Measurements from ENCODE around the gene GSN. TPM values are rescaled to one million over a fixed set of nuclear protein-coding genes. Genes with fewer than 3 reads are reported as not detected.

GSN gene
- total and polyA plus RNA-seq, 2 of the 13 experiments (the other 11 are each of a cell fraction or from before 2014, with no cell fraction given): 294 to 307 TPM

GRCh38 chr9:121280715-121281613 is 13.0 kb downstream of the GSN start (continued):
- no peak for TF ChIP-seq ZSCAN20 (CRISPR knock-in tag; IDR thresholded peaks at IDR 0.05; ENCODE audit: borderline replicate concordance)
- no peak; the same call in 1 of the 2 replicates for TF ChIP-seq ZNF3 (CRISPR knock-in tag; IDR thresholded peaks at IDR 0.05)
- TF ChIP-seq ZNF484 (CRISPR knock-in tag; IDR thresholded peaks at IDR 0.05; ENCODE audit: borderline replicate concordance, low read depth): no peak
- peak; percentile 70 for TF ChIP-seq PAXIP1 (CRISPR knock-in tag; conservative IDR thresholded peaks at IDR 0.05)
- peak; percentile 33; the same call in 1 of the 2 replicates for TF ChIP-seq MIER2 (CRISPR knock-in tag; IDR thresholded peaks at IDR 0.05)
- 0 out of 2 replicates have a peak, but pooled peaks have one; percentile 13 for TF ChIP-seq HIC2 (CRISPR knock-in tag; IDR thresholded peaks at IDR 0.05; ENCODE audit: low read depth)
- peak; percentile 40 for TF ChIP-seq ZNF629 (CRISPR knock-in tag; conservative IDR thresholded peaks at IDR 0.05)
- peak; percentile 49; the same call in 1 of the 2 replicates for TF ChIP-seq HHEX (CRISPR knock-in tag; IDR thresholded peaks at IDR 0.05)
- 0 out of 2 replicates have a peak, but pooled peaks have one; percentile 72 for TF ChIP-seq AKAP8 (CRISPR knock-in tag; IDR thresholded peaks at IDR 0.05)
- TF ChIP-seq ATF3 (CRISPR knock-in tag; IDR thresholded peaks at IDR 0.05): peak; percentile 27; the same call in 1 of the 2 replicates
- peak; percentile 58; the same call in 1 of the 2 replicates for TF ChIP-seq ARID4A (CRISPR knock-in tag; IDR thresholded peaks at IDR 0.05; ENCODE audit: borderline replicate concordance)
- no peak for TF ChIP-seq RARG (CRISPR knock-in tag; IDR thresholded peaks at IDR 0.05; ENCODE audit: low read depth)
- peak; percentile 86; the same call in 1 of the 2 replicates for TF ChIP-seq THRA (CRISPR knock-in tag; IDR thresholded peaks at IDR 0.05; ENCODE audit: borderline replicate concordance)
- peak; percentile 78; the same call in 1 of the 2 replicates for TF ChIP-seq ADNP (CRISPR knock-in tag; IDR thresholded peaks at IDR 0.05)
- TF ChIP-seq ELF3 (CRISPR knock-in tag; IDR thresholded peaks at IDR 0.05): peak; percentile 42; the same call in 1 of the 2 replicates

Measured in HepG2 (cell line).